ENCODE data around the gene MCF2L.
"Not testable (repeated sequence)": the region's sequence is repeated elsewhere in the genome, so short reads cannot be mapped to it uniquely, and the experiment has no call there.

The MCF2L gene

DNA sequence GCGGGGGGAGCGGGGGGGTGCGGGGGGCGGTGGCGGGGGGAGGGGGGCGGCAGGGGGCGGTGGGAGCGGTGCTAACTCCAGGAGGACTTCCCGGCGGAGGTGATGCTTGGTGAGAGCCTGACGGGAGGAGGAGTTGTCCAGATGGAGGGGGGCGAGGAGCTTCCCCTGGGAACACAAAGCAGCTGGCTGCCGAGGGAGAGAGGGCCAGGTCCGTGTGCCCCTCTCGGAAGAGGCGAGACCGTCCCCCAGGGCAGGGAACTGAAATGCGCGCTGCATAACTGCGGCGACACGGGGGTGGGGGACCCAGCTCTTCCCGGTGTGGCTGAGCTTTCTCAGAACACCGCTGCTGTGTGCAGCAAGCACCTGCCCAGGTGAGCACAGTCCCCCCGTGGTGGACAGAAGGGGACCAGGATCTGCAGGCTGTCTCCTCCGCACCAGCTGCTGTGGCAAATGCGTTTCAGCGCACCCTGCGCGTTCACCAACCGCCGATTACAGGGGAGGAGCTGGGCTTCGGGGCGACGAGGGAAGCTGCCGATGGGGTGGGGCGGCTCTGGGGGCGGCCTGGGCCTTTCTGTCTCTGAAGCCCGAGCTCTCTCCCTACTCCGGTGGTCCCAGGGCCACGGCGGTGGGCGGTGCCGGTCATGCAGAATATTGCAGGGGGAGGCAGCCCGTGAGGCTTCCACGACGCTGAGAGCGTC is 81.9 kb downstream of the MCF2L start:
- TF ChIP-seq, protein P1, sequence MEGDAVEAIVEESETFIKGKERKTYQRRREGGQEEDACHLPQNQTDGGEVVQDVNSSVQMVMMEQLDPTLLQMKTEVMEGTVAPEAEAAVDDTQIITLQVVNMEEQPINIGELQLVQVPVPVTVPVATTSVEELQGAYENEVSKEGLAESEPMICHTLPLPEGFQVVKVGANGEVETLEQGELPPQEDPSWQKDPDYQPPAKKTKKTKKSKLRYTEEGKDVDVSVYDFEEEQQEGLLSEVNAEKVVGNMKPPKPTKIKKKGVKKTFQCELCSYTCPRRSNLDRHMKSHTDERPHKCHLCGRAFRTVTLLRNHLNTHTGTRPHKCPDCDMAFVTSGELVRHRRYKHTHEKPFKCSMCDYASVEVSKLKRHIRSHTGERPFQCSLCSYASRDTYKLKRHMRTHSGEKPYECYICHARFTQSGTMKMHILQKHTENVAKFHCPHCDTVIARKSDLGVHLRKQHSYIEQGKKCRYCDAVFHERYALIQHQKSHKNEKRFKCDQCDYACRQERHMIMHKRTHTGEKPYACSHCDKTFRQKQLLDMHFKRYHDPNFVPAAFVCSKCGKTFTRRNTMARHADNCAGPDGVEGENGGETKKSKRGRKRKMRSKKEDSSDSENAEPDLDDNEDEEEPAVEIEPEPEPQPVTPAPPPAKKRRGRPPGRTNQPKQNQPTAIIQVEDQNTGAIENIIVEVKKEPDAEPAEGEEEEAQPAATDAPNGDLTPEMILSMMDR (IDR thresholded peaks at IDR 0.05; ENCODE audit: low read depth, low read length) = no peak
- no peak overlapping the region for H3K4me3 ChIP-seq (ENCODE audit: low read depth, low read length)

GRCh38 chr13:113051641-113052040 is 82.6 kb downstream of the MCF2L start:
- TF ChIP-seq, protein P1 (IDR thresholded peaks at IDR 0.05; ENCODE audit: low read depth, low read length) = no peak
- no peak overlapping the region for H3K4me3 ChIP-seq (ENCODE audit: low read depth, low read length)

GRCh38 chr13:113052206-113052605 is 83.2 kb downstream of the MCF2L start:
- H3K4me3 ChIP-seq (ENCODE audit: low read depth, low read length) = no peak overlapping the region
- TF ChIP-seq, protein P1 (IDR thresholded peaks at IDR 0.05; ENCODE audit: low read depth, low read length) = no peak

DNA sequence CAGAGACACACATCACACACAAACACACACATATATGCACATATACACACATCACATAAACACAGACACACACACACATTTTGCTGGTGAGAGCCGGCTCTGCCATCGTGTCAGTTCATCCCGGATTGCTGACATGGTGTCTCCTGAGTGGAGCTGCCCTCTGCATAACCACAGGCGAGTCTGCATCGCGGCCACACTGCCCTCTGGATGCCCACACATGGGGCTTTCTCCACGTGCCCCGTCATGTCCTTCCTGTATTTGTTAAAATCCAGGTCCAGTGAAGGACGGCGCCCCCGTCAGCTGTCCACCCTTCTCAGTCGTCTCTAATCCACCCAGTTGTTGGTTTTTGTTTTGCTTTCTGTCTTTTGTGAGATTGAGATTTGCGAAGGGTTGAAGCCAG is 84.0 kb downstream of the MCF2L start:
- TF ChIP-seq, protein P1 (IDR thresholded peaks at IDR 0.05; ENCODE audit: low read depth, low read length) = no peak
- H3K4me3 ChIP-seq (ENCODE audit: low read depth, low read length) = no peak overlapping the region

GRCh38 chr13:113053376-113053775 is 84.4 kb downstream of the MCF2L start:
- TF ChIP-seq, protein P1 (IDR thresholded peaks at IDR 0.05; ENCODE audit: low read depth, low read length) = no peak
- no peak overlapping the region for H3K4me3 ChIP-seq (ENCODE audit: low read depth, low read length)

GRCh38 chr13:113053801-113054604 is 85.0 kb downstream of the MCF2L start:
- H3K4me3 ChIP-seq (ENCODE audit: low read depth, low read length) = no peak overlapping the region
- TF ChIP-seq, protein P1 (IDR thresholded peaks at IDR 0.05; ENCODE audit: low read depth, low read length) = no peak

DNA sequence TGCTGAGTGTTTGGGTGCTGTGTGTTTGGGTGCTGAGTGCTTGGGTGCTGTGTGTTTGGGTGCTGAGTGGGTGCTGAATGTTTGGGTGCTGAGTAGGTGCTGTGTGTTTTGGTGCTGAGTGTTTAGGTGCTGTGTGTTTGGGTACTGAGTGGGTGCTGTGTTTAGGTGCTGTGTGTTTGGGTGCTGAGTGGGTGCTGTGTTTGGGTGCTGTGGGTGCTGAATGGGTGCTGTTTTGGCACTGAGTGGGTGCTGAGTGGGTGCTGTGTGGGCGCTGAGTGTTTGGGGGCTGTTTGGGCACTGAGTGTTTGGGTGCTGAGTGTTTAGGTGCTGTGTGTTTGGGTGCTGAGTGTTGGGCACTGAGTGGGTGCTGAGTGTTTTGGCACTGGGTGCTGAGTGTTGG is 88.1 kb downstream of the MCF2L start:
- TF ChIP-seq, protein P1 (IDR thresholded peaks at IDR 0.05; ENCODE audit: low read depth, low read length) = no peak
- no peak overlapping the region for H3K4me3 ChIP-seq (ENCODE audit: low read depth, low read length)

GRCh38 chr13:113057559-113057958 is 88.5 kb downstream of the MCF2L start:
- not testable (repeated sequence) for H3K4me3 ChIP-seq (ENCODE audit: low read depth, low read length)
